H1 (cell line): Measurements from ENCODE around the gene LAMA3. TPM values are rescaled to one million over a fixed set of nuclear protein-coding genes. Genes with fewer than 3 reads are reported as not detected.

Experiments used
- ATF2 ChIP-seq: IDR thresholded peaks from 2 replicates; pipeline ENCODE4 v1.6.1; 2012; ENCODE audit warnings: low read length, inconsistent platforms
- ATF3 ChIP-seq: IDR thresholded peaks from 2 replicates; pipeline ENCODE4 v1.6.1; 2011; ENCODE audit warnings: low read depth, mild to moderate bottlenecking, low read length; ENCODE audit not compliant: insufficient read depth
- BACH1 ChIP-seq: IDR thresholded peaks from 2 replicates; pipeline ENCODE4 v1.6.1; 2012; ENCODE audit warnings: low read length, improper control_type of control experiment
- CBX5 ChIP-seq: fragments of 300-800, 300-1000 bp; sonication (generic); IDR thresholded peaks from 2 replicates; pipeline ENCODE4 v1.7.1; 2016; ENCODE audit warnings: antibody characterized with exemption, low read length, low read depth
- POU5F1 ChIP-seq: IDR thresholded peaks from 2 replicates; pipeline ENCODE4 v1.6.1; 2011; ENCODE audit warnings: low read depth, mild to moderate bottlenecking, low read length, moderate library complexity
- YY1 ChIP-seq: IDR thresholded peaks from 2 replicates; pipeline ENCODE4 v1.6.1; 2011; ENCODE audit warnings: low read depth, mild to moderate bottlenecking, low read length
- polyA plus RNA-seq, 7 experiments: library from polyadenylated mRNA; depleted of rRNA in 3 of 7; stranded (reverse) in 5 of 7; unstranded in 2 of 7; fragments of >200 nt in 5 of 7; fragments of 200-250 nt in 2 of 7; gene quantifications; 1 replicate in 5 of 7; 2 replicates in 1 of 7; 4 replicates in 1 of 7; pipeline versions ENCODE4 v1.2.1 to v1.2.3, GENCODE V29; 2011 to 2013; ENCODE audit warnings: missing spikeins in 2 of 7, mixed read lengths in 2 of 7
- total RNA-seq: library from RNA; stranded (reverse); fragmentation: NEBNext Ultra II Directional; extraction: Animal tissue kit (Norgen Biotek cat#: 25700); gene quantifications from 2 replicates; pipeline ENCODE4 v1.2.1, GENCODE V29; 2021

Gene LAMA3
- total and polyA plus RNA-seq, 2 of the 8 experiments (the other 6 are each of a cell fraction or from before 2014, with no cell fraction given): 0.76 to 5.0 TPM

GRCh38 chr18:24002479-24002878 lies 313.2 kb downstream of the LAMA3 start (continued):
- no peak for TF ChIP-seq ATF3
- no peak for TF ChIP-seq ATF2
- no peak for TF ChIP-seq POU5F1
- TF ChIP-seq YY1: no peak
- no peak for TF ChIP-seq CBX5
- no peak for TF ChIP-seq BACH1
- TF ChIP-seq, all 59 proteins: peak for 0
